Mesothelial cell of epicardium (in vitro differentiated cells): ENCODE measurements around the gene TAPT1. TPM values are rescaled to one million over a fixed set of nuclear protein-coding genes. Genes with fewer than 3 reads are reported as not detected.

Source experiments
- DNase-seq, 2 experiments: peaks; one replicate each; pipeline ENCODE4 v3.0.0; 2021; ENCODE audit warnings: low spot score in 2 of 2; ENCODE audit not compliant: unreplicated experiment in 2 of 2
- H3K27ac Mint-ChIP-seq: 2 replicates; pipeline ENCODE4 v1.8.0; 2021; ENCODE audit warnings: mixed read lengths
- H3K27me3 Mint-ChIP-seq: 2 replicates; pipeline ENCODE4 v1.8.0; 2021; ENCODE audit warnings: low read depth, mixed read lengths
- H3K36me3 Mint-ChIP-seq: 2 replicates; pipeline ENCODE4 v1.8.0; 2021; ENCODE audit warnings: mixed read lengths
- H3K4me1 Mint-ChIP-seq: 2 replicates; pipeline ENCODE4 v1.8.0; 2021; ENCODE audit warnings: mixed read lengths
- H3K4me3 Mint-ChIP-seq: 2 replicates; pipeline ENCODE4 v1.8.0; 2021; ENCODE audit warnings: mild to moderate bottlenecking, moderate library complexity, mixed read lengths
- H3K9me3 Mint-ChIP-seq: 2 replicates; pipeline ENCODE4 v1.8.0; 2021; ENCODE audit warnings: mixed read lengths
- CTCF ChIP-seq: fragments of 200-600 bp; sonication (generic); IDR thresholded peaks from one replicate; pipeline ENCODE4 v1.5.0; 2021; ENCODE audit warnings: antibody characterized with exemption; ENCODE audit not compliant: unreplicated experiment
- total RNA-seq: library from RNA; stranded (reverse); gene quantifications from 3 replicates; pipeline ENCODE4 v1.2.1, GENCODE V29; 2021

Gene TAPT1
- total RNA-seq, 1 donor from 2014 or later, result 38.7 TPM

DNA sequence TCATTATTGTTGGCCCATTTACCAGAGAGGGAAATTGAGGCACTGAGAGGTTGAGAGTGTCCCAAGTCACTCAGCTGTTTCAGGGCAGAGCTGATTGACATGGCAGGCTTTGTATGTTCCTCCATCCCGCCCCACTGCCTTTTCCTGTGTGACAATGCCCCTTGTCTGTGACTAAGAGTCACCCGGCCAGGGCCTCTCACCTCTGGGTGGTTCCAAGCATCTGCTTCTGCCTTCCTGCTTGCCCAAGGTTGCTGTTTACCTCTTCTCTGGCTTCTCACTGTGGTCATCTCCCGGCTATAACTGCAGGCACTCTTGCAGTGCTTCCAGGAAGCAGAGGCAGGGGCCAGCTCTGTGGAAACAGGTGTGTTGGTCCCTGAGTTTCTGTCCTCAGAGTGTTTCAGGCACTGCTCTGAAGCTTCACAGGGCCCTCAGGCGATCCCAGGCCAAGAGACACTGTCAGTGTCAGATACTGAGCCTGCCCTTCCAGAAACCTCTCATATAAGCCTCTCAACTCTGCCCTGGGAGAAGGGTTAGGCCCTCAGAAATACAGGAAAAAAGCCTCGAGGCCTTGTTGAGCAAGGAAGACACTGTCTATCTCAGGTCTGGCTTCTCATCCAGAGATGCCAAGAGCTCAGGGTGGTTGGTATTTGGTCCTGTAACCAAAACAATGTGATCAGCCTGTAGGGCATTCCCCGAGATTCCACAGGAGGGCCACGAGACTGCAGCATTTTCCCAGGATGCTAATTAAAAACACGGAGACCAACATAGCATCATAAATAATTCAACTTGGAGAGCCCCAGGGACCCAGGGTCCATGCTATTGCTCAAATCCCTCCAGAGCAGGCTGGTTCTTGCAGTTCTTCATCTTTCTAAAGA, 100.5 kb downstream of the TAPT1 start:
- Mint-ChIP-seq H3K27ac (no peak overlapping the region), H3K4me1 (no peaks in the 10 kb centered on the region), H3K9me3 (no peaks in the 10 kb centered on the region), H3K27me3 (peaks cover 37% of the 10 kb centered on the region), H3K36me3 (no peaks in the 10 kb centered on the region), H3K4me3 (no peak overlapping the region)
- no peak for DNase-seq
- no peak for TF ChIP-seq CTCF

DNA sequence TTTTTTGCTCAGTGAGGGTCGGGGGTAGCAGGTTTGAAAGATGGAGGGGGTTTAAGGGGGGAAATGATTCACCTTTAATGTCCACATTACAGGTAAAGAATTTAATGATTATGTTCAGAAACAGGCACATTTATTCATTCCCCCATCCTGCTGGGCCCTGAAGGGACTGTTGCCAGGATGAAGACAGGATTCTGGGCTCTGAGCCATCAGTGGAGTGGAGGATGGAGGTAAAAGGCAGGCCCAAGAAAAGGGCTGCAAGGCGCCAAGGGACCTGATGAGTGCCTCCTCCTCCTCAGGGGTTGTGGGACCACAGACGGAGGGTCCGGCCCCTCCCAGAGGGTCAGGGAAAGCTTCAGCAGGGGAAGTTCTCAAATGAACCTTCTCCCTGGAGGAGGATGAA, 102.0 kb downstream of the TAPT1 start:
- Mint-ChIP-seq H3K27me3 (peaks cover 49% of the 10 kb centered on the region), H3K4me1 (no peaks in the 10 kb centered on the region), H3K9me3 (no peaks in the 10 kb centered on the region), H3K4me3 (no peak overlapping the region), H3K36me3 (no peaks in the 10 kb centered on the region), H3K27ac (no peak overlapping the region)
- no peak for DNase-seq
- TF ChIP-seq CTCF, result no peak

DNA sequence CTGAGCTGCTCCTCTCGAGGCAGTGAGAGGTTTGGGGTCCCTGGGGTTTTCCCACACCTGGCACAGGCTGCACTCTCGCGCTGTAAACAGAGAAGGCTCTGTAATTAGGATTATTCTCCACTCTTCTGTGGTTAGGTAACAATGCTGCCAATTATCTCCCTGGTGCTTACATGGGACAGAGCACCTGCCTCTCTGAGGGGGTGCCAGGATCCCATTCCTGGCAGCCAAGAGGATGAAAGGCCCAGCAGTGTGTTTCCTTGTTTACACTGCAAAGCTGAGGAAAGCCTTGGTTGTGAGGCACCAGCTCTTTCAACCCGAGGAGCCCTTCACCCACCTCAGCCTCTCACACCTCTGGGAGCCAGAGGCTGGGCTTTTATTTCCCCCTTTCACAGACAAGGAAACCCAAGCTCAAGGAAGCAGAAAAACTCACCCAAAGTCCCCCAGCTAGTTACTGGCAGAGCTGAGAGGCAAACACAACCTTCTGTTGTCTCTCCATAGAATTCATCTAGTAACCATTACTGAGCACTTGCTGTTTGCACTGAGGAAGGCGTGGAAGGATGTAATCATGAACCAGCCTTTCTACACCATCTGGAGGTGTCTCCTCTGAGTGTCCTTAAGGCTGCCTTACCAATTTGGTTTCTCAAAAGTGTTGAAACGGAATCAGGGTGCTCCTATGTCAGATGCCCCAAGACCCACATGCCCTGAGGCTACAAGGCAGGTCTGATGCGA, 102.8 kb downstream of the TAPT1 start:
- no peak for TF ChIP-seq CTCF
- Mint-ChIP-seq H3K9me3 (no peaks in the 10 kb centered on the region), H3K4me1 (no peaks in the 10 kb centered on the region), H3K36me3 (no peaks in the 10 kb centered on the region), H3K4me3 (no peak overlapping the region), H3K27me3 (peaks cover 50% of the 10 kb centered on the region), H3K27ac (no peak overlapping the region)
- no peak for DNase-seq

DNA sequence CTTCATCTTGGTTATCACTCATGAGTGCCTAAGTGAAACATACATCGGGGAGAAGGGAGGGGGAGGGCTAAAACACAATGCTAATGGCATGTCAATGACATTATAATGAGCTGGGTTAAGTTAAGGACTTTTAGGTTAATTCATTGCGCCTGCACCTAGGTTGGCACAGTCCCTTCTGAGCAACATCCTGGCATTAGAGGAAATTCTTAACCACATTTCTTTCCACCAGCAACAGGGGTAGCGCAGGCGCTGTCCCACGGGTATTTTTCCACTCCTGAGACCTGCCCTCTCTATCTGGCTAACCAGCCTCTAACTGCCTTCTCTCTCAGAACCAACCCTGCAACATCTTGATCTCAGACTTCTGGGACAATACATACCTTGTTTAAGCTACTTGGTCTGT, 103.5 kb downstream of the TAPT1 start:
- DNase-seq, result no peak
- H3K9me3 Mint-ChIP-seq, result no peaks in the 10 kb centered on the region
- no peaks in the 10 kb centered on the region for H3K36me3 Mint-ChIP-seq
- H3K27me3 Mint-ChIP-seq, result peaks cover 50% of the 10 kb centered on the region
- H3K4me1 Mint-ChIP-seq, result no peaks in the 10 kb centered on the region
- no peak overlapping the region for H3K27ac Mint-ChIP-seq
- no peak for TF ChIP-seq CTCF
- H3K4me3 Mint-ChIP-seq, result no peak overlapping the region

GRCh38 chr4:16122308-16122711, 104.0 kb downstream of the TAPT1 start:
- peaks cover 48% of the 10 kb centered on the region for H3K27me3 Mint-ChIP-seq
- no peak for DNase-seq
- no peaks in the 10 kb centered on the region for H3K36me3 Mint-ChIP-seq
- no peak for TF ChIP-seq CTCF
- no peaks in the 10 kb centered on the region for H3K9me3 Mint-ChIP-seq
- no peak overlapping the region for H3K27ac Mint-ChIP-seq
- no peaks in the 10 kb centered on the region for H3K4me1 Mint-ChIP-seq
- H3K4me3 Mint-ChIP-seq, result no peak overlapping the region
